Activated CD8-positive, alpha-beta memory T cell treated with anti-CD3 and anti-CD28 coated beads for 1 hour (primary cell): Measurements from ENCODE around the gene TMPO.
A peak's percentile ranks its signal among the peaks of the same experiment; 100 is the strongest.
"Not testable (repeated sequence)": the region's sequence is repeated elsewhere in the genome, so short reads cannot be mapped to it uniquely, and the experiment has no call there.

Experiments
- DNase-seq, 2 donors: peaks; one replicate each; pipeline ENCODE4 v3.0.0-alpha.2; 2020; ENCODE audit warnings: low read depth in 1 of 2; ENCODE audit errors: extremely low read depth in 1 of 2

TMPO gene

GRCh38 chr12:98515287-98516110 lies at the start of gene TMPO:
Gene TMPO, plus strand, starts transcription at chr12:98515590. Its CDS starts 278 bp downstream, at chr12:98515868.
- peak; percentile 74 to 88 for DNase-seq

GRCh38 chr12:98465950-98466602 lies 49.3 kb upstream of the TMPO start:
- no peak for DNase-seq

GRCh38 chr12:98466640-98467400 lies 48.6 kb upstream of the TMPO start:
- no peak for DNase-seq

- DNase-seq: no peak
Measured at GRCh38 chr12:98469109-98469508, 46.3 kb upstream of the TMPO start.

- no peak for DNase-seq
Measured at GRCh38 chr12:98470469-98471082, 44.8 kb upstream of the TMPO start.

GRCh38 chr12:98471085-98471484 lies 44.3 kb upstream of the TMPO start:
- no peak for DNase-seq

- DNase-seq: no peak
Measured at GRCh38 chr12:98475565-98475908, 39.9 kb upstream of the TMPO start.

- DNase-seq: no peak
Measured at GRCh38 chr12:98478606-98479005, 36.8 kb upstream of the TMPO start.

GRCh38 chr12:98483621-98484503 lies 31.5 kb upstream of the TMPO start:
- DNase-seq: no peak

- DNase-seq: no peak
Measured at GRCh38 chr12:98485792-98486340, 29.5 kb upstream of the TMPO start.

GRCh38 chr12:98488416-98488815 lies 27.0 kb upstream of the TMPO start:
- not testable (repeated sequence) for DNase-seq

GRCh38 chr12:98489176-98489575 lies 26.2 kb upstream of the TMPO start:
- no peak for DNase-seq

- peak; percentile 52 to 72 for DNase-seq
Measured at GRCh38 chr12:98490501-98491453, 24.6 kb upstream of the TMPO start.

GRCh38 chr12:98492580-98493140 lies 22.7 kb upstream of the TMPO start:
- DNase-seq: no peak

- not testable (repeated sequence) for DNase-seq
Measured at GRCh38 chr12:98501266-98501629, 14.1 kb upstream of the TMPO start.

GRCh38 chr12:98503342-98503591 lies 12.1 kb upstream of the TMPO start:
- DNase-seq: peak; percentile 63 to 69

GRCh38 chr12:98503592-98504367 lies 11.6 kb upstream of the TMPO start:
- DNase-seq: peak; percentile 80 to 90

GRCh38 chr12:98504368-98504617 lies 11.1 kb upstream of the TMPO start:
- DNase-seq: no peak
